Neural crest cell (in vitro differentiated cells): ENCODE data around the gene RYR2. TPM values are rescaled to one million over a fixed set of nuclear protein-coding genes. Genes with fewer than 3 reads are reported as not detected.

Source experiments
- DNase-seq: peaks from one replicate; pipeline ENCODE4 v3.0.0; 2021; ENCODE audit warnings: low read depth, mixed read lengths, low spot score
- H3K27ac Mint-ChIP-seq: one replicate; pipeline ENCODE4 v1.8.0; 2021; ENCODE audit warnings: mild to moderate bottlenecking, mixed read lengths; ENCODE audit not compliant: unreplicated experiment
- H3K27me3 Mint-ChIP-seq: 2 replicates; pipeline ENCODE4 v1.8.0; 2021; ENCODE audit warnings: low read depth, mild to moderate bottlenecking, mixed read lengths
- H3K36me3 Mint-ChIP-seq: 2 replicates; pipeline ENCODE4 v1.8.0; 2021; ENCODE audit warnings: low read depth, mild to moderate bottlenecking, mixed read lengths
- H3K4me1 Mint-ChIP-seq: 2 replicates; pipeline ENCODE4 v1.8.0; 2021; ENCODE audit warnings: mixed read lengths
- H3K4me3 Mint-ChIP-seq: one replicate; pipeline ENCODE4 v1.8.0; 2021; ENCODE audit warnings: mild to moderate bottlenecking, mixed read lengths
- H3K9me3 Mint-ChIP-seq: 2 replicates; pipeline ENCODE4 v1.8.0; 2021; ENCODE audit warnings: mixed read lengths
- CTCF ChIP-seq: fragments of 200-600 bp; sonication (generic); conservative IDR thresholded peaks from 2 replicates; pipeline ENCODE4 v1.5.0; 2021; ENCODE audit warnings: antibody characterized with exemption, mild to moderate bottlenecking
- total RNA-seq: library from RNA; stranded (reverse); gene quantifications from 2 replicates; pipeline ENCODE4 v1.2.1, GENCODE V29; 2021

Gene RYR2
- total RNA-seq, 1 donor from 2014 or later, result 0.07 TPM

GRCh38 chr1:237300642-237301041 lies 258.7 kb downstream of the RYR2 start:
- no peak for TF ChIP-seq CTCF
- Mint-ChIP-seq H3K4me3 (no peak overlapping the region), H3K36me3 (no peaks in the 10 kb centered on the region), H3K4me1 (no peaks in the 10 kb centered on the region), H3K9me3 (no peaks in the 10 kb centered on the region), H3K27ac (no peak overlapping the region), H3K27me3 (peaks cover 3% of the 10 kb centered on the region)
- DNase-seq, result no peak

- Mint-ChIP-seq H3K27me3 (no peaks in the 10 kb centered on the region), H3K4me1 (no peaks in the 10 kb centered on the region), H3K36me3 (no peaks in the 10 kb centered on the region), H3K27ac (no peak overlapping the region), H3K9me3 (no peaks in the 10 kb centered on the region), H3K4me3 (no peak overlapping the region)
- DNase-seq, result no peak
- TF ChIP-seq CTCF, result no peak
Observed at GRCh38 chr1:237303929-237304328, 261.9 kb downstream of the RYR2 start.

GRCh38 chr1:237306726-237307125 lies 264.7 kb downstream of the RYR2 start:
- no peaks in the 10 kb centered on the region for H3K36me3 Mint-ChIP-seq
- no peak overlapping the region for H3K27ac Mint-ChIP-seq
- no peak overlapping the region for H3K4me3 Mint-ChIP-seq
- TF ChIP-seq CTCF, result no peak
- no peak for DNase-seq
- no peaks in the 10 kb centered on the region for H3K27me3 Mint-ChIP-seq
- no peaks in the 10 kb centered on the region for H3K4me1 Mint-ChIP-seq
- no peaks in the 10 kb centered on the region for H3K9me3 Mint-ChIP-seq

- H3K9me3 Mint-ChIP-seq, result peaks cover 3% of the 10 kb centered on the region
- no peak overlapping the region for H3K27ac Mint-ChIP-seq
- H3K4me1 Mint-ChIP-seq, result no peaks in the 10 kb centered on the region
- no peaks in the 10 kb centered on the region for H3K27me3 Mint-ChIP-seq
- no peak overlapping the region for H3K4me3 Mint-ChIP-seq
- DNase-seq, result no peak
- no peaks in the 10 kb centered on the region for H3K36me3 Mint-ChIP-seq
- TF ChIP-seq CTCF, result no peak
Observed at GRCh38 chr1:237309595-237310118, 267.7 kb downstream of the RYR2 start.

- Mint-ChIP-seq H3K9me3 (peaks cover 3% of the 10 kb centered on the region), H3K4me1 (no peaks in the 10 kb centered on the region), H3K4me3 (no peak overlapping the region), H3K27ac (no peak overlapping the region), H3K27me3 (no peaks in the 10 kb centered on the region), H3K36me3 (no peaks in the 10 kb centered on the region)
- TF ChIP-seq CTCF, result no peak
- no peak for DNase-seq
Observed at GRCh38 chr1:237316352-237316751, 274.4 kb downstream of the RYR2 start.

GRCh38 chr1:237318748-237319147 lies 276.8 kb downstream of the RYR2 start:
- no peak overlapping the region for H3K4me3 Mint-ChIP-seq
- TF ChIP-seq CTCF, result no peak
- no peaks in the 10 kb centered on the region for H3K27me3 Mint-ChIP-seq
- H3K9me3 Mint-ChIP-seq, result no peaks in the 10 kb centered on the region
- H3K27ac Mint-ChIP-seq, result no peak overlapping the region
- DNase-seq, result no peak
- H3K36me3 Mint-ChIP-seq, result no peaks in the 10 kb centered on the region
- H3K4me1 Mint-ChIP-seq, result no peaks in the 10 kb centered on the region
